Ureter (tissue), 1 donor: ENCODE data around the gene NR1I2. TPM values are rescaled to one million over a fixed set of nuclear protein-coding genes. Genes with fewer than 3 reads are reported as not detected.

Experiments used
- DNase-seq: peaks from one replicate; pipeline ENCODE4 v3.0.0-alpha.2; 2020; ENCODE audit warnings: low spot score
- total RNA-seq: library from RNA; stranded (reverse); gene quantifications from one replicate; pipeline ENCODE4 v1.2.4, GENCODE V29; 2023
- donor health status: DM: yes; HTN: yes; CAD: no.

The NR1I2 gene
- total RNA-seq, 1 donor from 2014 or later, result 1.2 TPM

DNA sequence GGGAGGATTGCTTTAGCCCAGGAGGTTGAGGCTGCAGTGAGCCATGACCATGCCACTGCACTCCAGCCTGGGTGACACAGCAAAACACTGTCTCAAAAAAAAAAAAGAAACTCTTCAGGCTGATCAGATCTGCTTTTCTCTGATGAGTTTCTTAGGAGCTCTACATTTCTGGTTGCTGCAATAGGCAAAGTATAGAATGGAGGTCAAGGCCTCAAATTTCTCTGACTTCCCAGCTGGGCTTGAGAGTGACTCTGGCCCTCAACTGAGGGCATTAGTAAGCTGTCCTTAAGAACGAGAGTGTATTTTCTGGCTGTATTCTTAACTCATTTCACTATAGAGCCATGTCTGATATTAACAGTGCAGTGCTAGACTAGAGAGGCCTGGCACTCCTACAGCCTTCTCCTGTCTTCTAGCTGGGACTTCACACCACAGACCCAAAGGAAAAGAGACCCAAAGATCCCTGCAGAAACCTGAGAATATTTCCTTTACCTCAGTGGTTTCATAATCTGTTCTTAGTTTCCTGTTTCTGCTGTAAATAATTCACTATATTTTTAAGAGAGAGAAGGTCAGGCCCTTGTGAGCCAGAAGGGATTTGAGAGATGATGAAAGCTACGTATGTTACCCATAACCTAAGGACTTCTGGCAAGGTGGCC, 2.0 kb upstream of the NR1I2 start:
- DNase-seq, result no peak

DNA sequence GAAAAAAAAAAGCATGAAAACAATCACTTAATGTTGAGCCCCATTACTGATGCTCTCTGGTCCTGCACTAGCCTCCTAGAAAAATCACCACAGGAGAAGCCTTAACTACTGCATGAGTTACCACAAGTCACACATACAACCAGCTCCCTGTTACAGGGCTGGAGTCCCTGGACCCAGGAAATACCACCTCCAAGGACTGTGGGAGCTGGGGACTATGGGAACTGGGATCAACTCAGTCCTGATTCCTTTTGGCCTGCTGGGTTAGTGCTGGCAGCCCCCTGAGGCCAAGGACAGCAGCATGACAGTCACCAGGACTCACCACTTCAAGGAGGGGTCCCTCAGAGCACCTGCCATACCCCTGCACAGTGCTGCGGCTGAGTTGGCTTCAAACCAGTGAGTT, 559 bp downstream of the NR1I2 start:
- DNase-seq, result no peak

DNA sequence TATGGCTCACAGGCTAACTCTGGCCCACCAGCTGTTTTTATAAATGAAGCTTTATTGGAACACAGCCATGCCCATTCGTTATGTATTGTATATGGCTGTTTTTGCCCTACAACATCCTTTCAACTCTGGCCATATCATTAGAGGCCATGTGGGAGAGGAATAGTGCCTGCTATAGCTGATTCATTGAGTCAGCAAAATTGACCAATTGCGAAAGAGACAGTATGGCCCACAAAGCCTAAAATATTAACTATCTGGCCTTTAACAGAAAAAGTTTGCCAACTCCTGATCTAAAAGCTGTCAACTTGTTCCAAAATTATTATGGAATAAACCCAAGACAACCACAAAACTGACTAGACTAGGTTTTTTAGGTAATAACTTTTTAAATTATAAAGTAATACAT, 1.4 kb downstream of the NR1I2 start:
- no peak for DNase-seq

DNA sequence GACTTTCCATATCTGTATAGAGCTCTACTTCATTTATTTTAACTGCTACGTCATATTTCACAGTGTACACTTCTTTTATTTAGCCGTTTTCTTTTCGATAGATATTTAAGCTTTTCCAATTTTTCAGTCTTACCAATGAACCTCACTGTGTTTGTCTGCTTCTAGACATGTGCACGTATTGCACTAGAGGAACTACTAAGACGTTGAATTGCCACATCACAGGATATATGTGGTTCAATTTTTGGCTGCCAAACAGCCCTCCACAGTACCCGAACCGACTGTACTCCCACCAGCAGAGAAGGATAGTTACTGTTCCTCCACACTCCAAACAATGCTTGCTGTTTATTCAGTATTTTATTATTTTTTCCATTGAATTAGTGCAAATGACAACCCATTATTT, 2.0 kb downstream of the NR1I2 start:
- no peak for DNase-seq

DNA sequence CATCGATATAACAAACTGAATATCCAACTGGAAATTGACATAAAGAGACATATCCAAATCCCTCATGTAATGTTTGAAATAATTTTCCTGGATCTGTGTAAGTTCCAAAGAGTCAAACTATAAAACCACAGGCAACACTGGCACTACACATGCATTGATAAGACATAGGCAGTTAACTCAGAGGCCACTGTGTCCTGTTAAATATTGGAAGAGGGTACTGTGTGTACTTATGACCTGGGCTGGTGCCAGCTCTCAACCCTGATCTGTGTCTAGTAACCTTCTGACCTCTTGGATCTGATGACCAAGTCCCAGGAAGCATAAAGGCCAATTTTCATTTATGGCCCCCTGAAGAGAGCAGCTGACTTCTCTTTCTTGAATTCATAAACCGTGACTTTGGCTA, 4.5 kb downstream of the NR1I2 start:
- DNase-seq, result no peak

DNA sequence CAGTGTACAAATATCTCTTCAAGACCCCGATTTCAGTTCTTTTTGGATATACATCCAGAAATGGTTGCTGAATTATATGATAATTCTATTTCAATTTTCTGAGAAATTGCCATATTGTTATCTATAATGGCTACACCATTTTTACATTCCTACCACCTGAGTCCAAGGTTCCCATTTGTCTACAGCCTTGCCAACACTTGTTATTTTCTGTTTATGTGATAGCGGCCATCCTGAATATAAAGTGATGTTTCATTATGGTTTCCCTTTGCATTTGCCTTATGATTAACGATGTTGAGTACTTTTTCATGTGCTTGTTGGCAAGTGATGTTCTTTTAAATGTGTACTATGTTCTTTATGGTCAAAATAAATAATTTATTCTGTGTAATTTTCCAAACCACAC, 8.5 kb downstream of the NR1I2 start:
- no peak for DNase-seq

DNA sequence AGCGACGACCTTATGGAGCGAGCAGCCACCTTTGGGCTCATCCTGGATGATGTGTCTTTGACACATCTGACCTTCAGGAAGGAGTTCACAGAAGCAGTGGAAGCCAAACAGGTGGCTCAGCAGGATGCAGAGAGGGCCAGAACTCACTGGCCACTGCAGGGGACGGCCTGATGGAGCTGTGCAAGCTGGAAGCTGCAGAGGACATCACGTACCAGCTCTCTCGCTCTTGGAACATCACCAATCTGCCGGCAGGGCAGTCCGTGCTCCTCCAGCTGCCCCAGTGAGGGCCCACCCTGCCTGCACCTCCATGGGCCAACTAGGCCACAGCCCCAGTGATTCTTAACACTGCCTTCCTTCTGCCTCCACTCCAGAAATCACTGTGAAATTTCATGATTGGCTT, 10.4 kb downstream of the NR1I2 start:
- no peak for DNase-seq

DNA sequence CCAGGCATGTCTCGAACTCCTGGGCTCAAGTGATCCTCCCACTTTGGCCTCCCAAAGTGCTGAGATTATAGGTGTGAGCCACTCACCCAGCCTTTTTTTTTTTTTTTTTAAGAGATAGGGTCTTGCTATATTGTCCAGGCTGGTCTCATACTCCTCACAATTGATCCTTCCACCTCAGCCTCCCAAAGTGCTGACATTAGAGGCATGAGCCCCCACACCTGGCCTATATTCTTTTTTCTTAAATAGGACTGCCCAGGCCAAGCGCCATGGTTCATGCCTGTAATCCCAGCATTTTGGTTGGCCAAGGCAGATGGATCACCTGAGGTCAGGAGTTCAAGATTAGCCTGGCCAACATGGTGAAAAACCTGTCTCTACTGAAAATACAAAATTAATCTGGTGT, 12.5 kb downstream of the NR1I2 start:
- no peak for DNase-seq

DNA sequence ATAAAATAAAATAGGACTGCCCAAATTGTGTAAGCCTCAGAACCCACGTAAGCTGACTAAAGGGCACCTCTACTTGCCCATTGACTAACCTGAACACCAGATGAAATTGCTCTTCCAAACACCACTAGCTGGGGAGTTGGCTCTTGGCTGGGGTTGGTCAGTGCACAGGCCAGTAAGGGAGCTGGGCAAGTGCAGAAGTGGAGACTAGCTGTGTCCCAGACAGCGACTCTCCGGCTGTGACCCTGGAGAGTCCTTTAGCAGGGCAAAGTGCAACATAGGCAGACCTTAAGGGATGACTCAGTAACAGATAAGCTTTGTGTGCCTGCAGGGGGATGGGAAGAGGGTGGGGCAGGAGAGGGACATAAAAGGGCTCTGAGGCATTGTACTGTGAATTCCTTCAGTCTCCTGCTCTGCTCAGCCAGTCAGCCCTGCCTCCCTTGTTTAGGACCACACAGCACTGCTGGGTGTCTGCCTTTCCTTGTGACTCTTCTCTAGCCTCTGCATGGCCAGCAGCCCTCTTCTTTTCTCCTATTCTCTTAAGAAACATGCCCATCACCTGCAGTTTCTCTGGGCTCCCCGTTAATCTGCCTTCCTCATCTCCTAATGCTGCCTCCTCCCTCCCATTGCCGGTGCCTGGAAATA, 13.2 kb downstream of the NR1I2 start:
- DNase-seq, result no peak

DNA sequence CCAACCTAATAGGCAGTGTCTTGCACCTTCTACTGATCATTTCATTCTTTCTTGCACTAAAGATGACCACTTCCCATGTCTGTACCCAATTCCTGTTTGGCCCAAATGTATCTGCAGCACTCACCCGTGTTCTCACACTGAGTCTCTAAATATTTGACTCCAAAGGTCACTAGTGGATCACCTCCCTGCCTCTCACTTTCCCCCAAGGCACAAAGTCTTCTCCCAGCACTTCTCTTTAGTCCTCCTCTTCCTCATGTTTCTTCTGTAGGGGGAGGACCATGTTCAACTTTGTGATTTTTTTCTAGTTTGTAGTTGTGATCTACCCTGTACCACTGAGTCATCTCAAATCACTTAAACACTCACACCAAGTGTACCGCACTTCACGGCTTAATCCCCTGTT, 13.9 kb downstream of the NR1I2 start:
- no peak for DNase-seq

DNA sequence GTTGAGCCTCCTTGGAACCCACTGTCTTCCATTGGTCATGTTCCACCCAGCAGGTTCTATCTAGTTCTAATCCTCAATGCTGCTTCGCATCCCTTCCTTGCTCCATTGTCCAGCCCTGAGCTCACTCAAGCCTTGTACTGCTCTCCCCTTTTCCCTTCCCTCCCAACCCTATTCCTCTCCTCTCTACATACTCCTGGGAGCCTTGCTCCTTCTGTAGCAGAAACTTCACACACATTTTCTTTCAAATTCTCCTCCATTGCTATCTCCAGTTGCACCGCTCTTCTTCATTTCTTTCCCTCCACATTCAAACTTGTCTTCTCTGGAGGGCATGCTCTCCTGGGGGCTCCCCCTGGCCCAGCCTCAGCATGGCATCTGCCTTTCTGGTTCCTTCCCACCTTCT, 14.5 kb downstream of the NR1I2 start:
- DNase-seq, result no peak

DNA sequence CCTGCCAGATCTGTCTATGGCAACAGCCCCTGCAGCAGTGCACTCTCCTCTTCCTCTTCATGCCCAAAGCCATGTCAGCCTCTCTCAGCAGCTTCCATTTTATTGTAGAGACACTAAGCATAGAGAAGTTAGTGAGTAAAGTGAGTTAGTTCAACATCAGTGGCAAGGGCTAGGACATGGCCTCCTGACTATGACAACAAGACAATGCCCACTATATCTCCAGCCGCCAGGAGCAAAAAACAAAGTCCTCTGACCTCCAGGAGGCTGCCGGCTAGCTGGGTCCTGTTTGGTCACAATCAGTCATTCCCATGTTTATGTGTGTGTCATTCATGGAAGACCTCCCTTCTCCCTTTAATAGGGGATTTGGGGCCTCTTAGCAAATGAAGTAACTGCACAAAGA, 14.9 kb downstream of the NR1I2 start:
- no peak for DNase-seq

DNA sequence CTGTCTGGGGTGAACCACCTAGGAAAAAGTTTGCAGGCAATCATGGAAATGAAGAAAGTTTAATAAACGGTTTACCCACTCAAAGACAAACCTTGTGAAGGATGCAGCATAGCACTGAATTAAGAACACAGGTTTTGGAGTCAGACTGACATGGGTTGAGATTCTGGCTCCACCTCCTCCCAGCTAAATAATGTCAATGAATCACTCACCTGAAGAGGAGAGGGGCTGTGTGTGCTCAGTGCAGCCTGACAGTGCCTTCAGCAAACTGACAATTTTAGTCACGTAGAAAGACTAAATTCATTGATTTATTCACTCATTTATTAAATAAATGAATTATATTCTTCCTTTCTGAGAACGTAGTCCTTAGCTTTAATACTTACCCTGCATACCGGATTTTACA, 18.9 kb downstream of the NR1I2 start:
- no peak for DNase-seq

DNA sequence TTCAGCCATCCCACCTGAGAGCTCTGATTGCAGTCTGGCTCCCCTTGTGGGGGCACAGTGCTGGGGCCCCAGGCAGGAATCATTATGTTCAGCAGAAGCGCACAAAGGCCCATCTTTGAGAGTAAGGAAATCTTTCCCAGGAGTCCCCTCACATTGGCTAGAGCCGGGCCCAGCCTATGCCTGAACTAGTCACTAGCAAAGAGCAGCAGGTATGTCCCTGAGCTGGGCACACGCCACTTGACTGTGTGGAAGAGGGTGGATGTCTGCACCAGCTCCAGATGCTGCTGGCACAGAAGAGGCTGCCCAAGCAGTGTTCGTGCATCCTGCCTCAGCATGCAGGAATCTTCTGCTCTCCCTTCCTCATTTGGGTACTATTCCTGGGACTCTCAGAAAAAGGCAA, 26.3 kb downstream of the NR1I2 start:
- DNase-seq, result no peak

DNA sequence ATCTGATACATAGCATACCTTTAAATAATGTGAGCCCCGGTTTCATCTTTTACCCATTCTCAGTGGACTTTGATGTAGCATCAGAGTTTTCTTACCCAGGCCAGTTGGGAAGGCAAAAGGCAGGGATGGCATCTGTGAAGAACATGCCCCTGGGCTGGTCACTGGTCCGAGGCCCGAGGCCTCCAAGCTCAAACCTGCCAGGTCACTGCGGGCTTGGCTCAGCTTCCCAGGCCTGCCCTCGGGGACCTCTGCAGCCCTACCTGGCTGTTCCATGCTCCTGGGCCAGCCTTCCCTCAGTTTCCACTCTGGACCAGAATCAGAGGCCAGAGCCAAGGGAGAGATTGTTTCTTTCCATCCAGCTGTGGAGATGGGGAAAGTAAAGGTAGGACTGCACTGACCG, 26.9 kb downstream of the NR1I2 start:
- DNase-seq, result no peak

DNA sequence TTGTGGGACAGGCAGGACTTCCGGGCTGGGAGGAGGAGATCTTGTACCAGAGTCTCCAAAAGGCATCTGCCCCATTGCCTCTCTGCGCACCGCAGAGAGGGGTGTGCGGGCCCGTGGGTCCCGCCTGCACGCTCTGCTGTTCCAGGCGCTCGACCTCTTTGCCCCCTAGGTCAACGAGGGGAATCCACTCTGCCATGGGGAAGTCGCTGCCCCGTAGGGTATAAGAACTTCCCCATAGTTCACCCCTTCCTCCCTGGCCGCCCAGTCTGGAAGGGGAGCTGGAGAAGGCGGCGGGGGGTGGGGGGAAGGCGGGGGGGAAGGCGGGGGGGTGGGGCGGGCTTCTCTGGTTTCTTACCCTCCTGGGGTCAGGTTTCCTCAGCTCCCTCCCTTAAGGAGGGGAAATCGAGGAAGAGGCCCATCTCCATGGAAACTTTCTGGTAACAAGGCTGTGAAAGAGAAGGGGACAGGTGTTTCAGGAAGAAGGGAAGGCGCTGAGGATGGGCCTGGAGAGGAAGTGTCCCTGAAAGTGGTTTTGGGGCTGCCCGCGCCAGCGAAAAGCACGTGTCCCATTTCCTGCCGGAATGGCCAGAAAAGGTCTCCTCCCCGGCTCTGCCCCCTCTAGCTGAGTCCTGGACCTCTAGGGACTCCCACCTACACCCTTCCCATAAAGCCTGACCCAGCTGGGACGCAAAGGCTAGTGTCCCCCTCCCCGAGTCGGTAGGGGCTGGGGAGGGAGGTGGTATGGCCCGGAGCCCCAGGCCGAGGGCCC, 27.5 kb downstream of the NR1I2 start:
- no peak for DNase-seq

DNA sequence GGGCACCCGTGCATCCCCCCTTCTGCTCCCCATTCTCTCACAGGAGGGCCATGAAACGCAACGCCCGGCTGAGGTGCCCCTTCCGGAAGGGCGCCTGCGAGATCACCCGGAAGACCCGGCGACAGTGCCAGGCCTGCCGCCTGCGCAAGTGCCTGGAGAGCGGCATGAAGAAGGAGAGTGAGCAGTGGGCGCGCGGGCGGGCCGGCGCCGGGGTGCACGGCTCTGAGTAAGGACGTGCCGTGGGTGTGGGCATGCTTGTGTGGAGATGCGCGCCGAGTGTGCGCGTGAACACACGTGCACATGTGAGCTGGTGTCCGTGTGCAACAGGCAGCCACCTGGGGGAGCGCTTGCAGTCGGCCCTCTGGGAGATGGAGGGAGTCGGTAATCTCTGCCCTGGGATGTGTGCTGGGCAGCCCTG, 28.1 kb downstream of the NR1I2 start:
- no peak for DNase-seq

DNA sequence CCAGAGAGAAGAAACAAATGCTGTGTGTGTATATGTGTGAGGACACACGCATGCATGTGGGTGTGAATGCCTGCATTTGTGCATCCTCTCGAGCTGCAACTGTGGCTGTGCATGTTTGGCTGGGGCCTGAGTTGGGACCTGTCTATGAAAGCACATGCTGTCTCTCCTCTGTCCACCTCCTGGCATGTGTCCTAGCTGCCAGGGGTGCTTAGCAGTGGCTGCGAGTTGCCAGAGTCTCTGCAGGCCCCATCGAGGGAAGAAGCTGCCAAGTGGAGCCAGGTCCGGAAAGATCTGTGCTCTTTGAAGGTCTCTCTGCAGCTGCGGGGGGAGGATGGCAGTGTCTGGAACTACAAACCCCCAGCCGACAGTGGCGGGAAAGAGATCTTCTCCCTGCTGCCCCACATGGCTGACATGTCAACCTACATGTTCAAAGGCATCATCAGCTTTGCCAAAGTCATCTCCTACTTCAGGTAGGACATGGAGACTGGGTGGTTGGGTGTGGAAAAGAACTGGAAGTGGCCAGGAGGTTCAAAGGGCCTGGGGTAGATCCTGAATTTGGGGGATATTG, 30.7 kb downstream of the NR1I2 start:
- no peak for DNase-seq

DNA sequence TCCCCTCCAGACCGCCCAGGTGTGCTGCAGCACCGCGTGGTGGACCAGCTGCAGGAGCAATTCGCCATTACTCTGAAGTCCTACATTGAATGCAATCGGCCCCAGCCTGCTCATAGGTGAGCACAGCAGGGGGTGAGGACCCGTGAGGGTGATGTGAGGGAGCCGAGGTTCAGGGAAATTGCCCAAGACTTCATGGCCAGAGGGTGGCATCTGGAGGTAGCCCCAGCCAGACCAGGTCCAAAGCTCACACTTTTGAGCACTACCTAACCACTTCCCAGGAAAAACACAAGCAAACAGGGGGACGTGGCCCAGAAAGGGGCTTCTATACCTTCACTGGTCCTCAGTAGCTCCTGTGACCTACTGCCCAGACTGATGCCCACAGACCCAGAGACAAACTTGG, 33.8 kb downstream of the NR1I2 start:
- DNase-seq, result no peak

DNA sequence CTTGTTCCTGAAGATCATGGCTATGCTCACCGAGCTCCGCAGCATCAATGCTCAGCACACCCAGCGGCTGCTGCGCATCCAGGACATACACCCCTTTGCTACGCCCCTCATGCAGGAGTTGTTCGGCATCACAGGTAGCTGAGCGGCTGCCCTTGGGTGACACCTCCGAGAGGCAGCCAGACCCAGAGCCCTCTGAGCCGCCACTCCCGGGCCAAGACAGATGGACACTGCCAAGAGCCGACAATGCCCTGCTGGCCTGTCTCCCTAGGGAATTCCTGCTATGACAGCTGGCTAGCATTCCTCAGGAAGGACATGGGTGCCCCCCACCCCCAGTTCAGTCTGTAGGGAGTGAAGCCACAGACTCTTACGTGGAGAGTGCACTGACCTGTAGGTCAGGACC, 35.2 kb downstream of the NR1I2 start:
- no peak for DNase-seq

DNA sequence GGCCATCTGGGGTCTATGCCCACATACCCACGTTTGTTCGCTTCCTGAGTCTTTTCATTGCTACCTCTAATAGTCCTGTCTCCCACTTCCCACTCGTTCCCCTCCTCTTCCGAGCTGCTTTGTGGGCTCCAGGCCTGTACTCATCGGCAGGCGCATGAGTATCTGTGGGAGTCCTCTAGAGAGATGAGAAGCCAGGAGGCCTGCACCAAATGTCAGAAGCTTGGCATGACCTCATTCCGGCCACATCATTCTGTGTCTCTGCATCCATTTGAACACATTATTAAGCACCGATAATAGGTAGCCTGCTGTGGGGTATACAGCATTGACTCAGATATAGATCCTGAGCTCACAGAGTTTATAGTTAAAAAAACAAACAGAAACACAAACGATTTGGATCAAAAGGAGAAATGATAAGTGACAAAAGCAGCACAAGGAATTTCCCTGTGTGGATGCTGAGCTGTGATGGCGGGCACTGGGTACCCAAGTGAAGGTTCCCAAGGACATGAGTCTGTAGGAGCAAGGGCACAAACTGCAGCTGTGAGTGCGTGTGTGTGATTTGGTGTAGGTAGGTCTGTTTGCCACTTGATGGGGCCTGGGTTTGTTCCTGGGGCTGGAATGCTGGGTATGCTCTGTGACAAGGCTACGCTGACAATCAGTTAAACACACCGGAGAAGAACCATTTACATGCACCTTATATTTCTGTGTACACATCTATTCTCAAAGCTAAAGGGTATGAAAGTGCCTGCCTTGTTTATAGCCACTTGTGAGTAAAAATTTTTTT, 35.9 kb downstream of the NR1I2 start:
- DNase-seq, result no peak

DNA sequence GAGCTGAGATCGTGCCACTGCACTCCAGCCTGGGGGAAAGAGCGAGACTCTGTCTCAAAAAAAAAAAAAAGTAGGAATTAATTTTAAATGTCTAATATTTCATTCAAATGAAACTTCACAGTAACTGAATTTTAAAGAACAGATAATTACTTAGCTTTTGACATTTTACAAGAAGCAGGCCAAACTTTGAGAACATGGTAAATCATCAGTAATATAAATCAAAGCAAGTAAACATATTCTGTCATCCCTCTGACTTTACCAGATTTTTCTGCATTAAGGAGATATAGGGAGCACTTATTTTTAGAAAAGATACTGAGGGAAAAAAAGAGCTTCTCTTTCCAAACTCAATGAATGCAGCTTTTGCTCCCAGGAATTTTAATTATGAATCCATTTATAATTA, 37.0 kb downstream of the NR1I2 start:
- no peak for DNase-seq
